Esophagus muscularis mucosa (tissue), 4 donors: ENCODE data around the gene MPST.

Experiments
- CTCF ChIP-seq, 3 experiments: fragments of 200-600 bp in 2 of 3; fragments of 450-650 bp in 1 of 3; sonication (generic) in 2 of 3; IDR thresholded peaks; one replicate each; pipeline ENCODE4 v1.5.1; 2017 to 2019; ENCODE audit warnings: antibody characterized with exemption in 3 of 3, mild to moderate bottlenecking in 2 of 3, moderate library complexity in 1 of 3
- EP300 ChIP-seq: sonication (generic); formaldehyde crosslinking; IDR thresholded peaks from one replicate; pipeline ENCODE4 v1.6.1; 2017; ENCODE audit warnings: antibody characterized with exemption
- POLR2A ChIP-seq: fragments of 450-650 bp; IDR thresholded peaks from one replicate; pipeline ENCODE4 v1.6.1; 2017; ENCODE audit warnings: antibody characterized with exemption, moderate library complexity, mild to moderate bottlenecking, low read depth
- POLR2AphosphoS5 ChIP-seq, 2 donors: sonication (generic); formaldehyde crosslinking; IDR thresholded peaks; one replicate each; pipeline ENCODE4 v1.6.1; 2017; ENCODE audit warnings: antibody characterized with exemption in 2 of 2

- TF ChIP-seq CTCF (IDR thresholded peaks at IDR 0.05) (no peak), POLR2A (no peak), POLR2AphosphoS5 (IDR thresholded peaks at IDR 0.05) (no peak), EP300 (no peak)
Measured at GRCh38 chr22:37021041-37021440, 1.5 kb downstream of the MPST start.
